Gastroesophageal sphincter (tissue), 4 donors: ENCODE data around the gene MORN5. TPM values are rescaled to one million over a fixed set of nuclear protein-coding genes. Genes with fewer than 3 reads are reported as not detected.

Experiments used
- ATAC-seq: fragments of 150-250 bp; one replicate; pipeline ENCODE4 v1.9.1; 2016; ENCODE audit warnings: mild to moderate bottlenecking, moderate library complexity
- H3K27ac ChIP-seq, 4 donors: fragments of 200-600 bp; sonication (generic) in 3 of 4; 1 replicate in 3 of 4; 2 replicates in 1 of 4; pipeline ENCODE4 v1.5.1; 2016 to 2019
- H3K27me3 ChIP-seq: fragments of 200-600 bp; sonication (generic); one replicate; pipeline ENCODE4 v1.5.1; 2019
- H3K36me3 ChIP-seq, 2 donors: fragments of 200-600 bp; sonication (generic); one replicate each; pipeline ENCODE4 v1.5.1; 2019; ENCODE audit warnings: control low read depth in 1 of 2
- H3K4me1 ChIP-seq, 3 donors: fragments of 200-600 bp; sonication (generic); 1 replicate in 2 of 3; 2 replicates in 1 of 3; pipeline ENCODE4 v1.5.1; 2016 to 2019; ENCODE audit warnings: control low read depth in 2 of 3
- H3K4me3 ChIP-seq, 2 donors: fragments of 200-600 bp; sonication (generic); one replicate each; pipeline ENCODE4 v1.5.1; 2019; ENCODE audit warnings: mild to moderate bottlenecking in 1 of 2, moderate library complexity in 1 of 2
- H3K9me3 ChIP-seq, 3 donors: fragments of 200-600 bp; sonication (generic); one replicate each; pipeline ENCODE4 v1.5.1; 2017 to 2019; ENCODE audit warnings: control low read depth in 2 of 3
- CTCF ChIP-seq, 4 experiments: fragments of 200-600 bp in 2 of 4; fragments of 450-650 bp in 2 of 4; sonication (generic) in 1 of 4; IDR thresholded peaks; one replicate each; pipeline ENCODE4 v1.5.1; 2017 to 2019; ENCODE audit warnings: antibody characterized with exemption in 4 of 4, mild to moderate bottlenecking in 2 of 4, moderate library complexity in 2 of 4
- EP300 ChIP-seq: sonication (generic); formaldehyde crosslinking; IDR thresholded peaks from one replicate; pipeline ENCODE4 v1.6.1; 2017; ENCODE audit warnings: antibody characterized with exemption, mild to moderate bottlenecking
- POLR2A ChIP-seq, 2 donors: fragments of 450-650 bp; IDR thresholded peaks; one replicate each; pipeline ENCODE4 v1.6.1; 2017; ENCODE audit warnings: antibody characterized with exemption in 2 of 2, mild to moderate bottlenecking in 2 of 2, moderate library complexity in 1 of 2
- POLR2AphosphoS5 ChIP-seq: sonication (generic); formaldehyde crosslinking; IDR thresholded peaks from one replicate; pipeline ENCODE4 v1.6.1; 2017; ENCODE audit warnings: antibody characterized with exemption
- WGBS, 2 donors: methylation state at CpG; one replicate each; pipeline ENCODE4 v1.1.5; 2018; ENCODE audit warnings: low coverage in 1 of 2; 5-methylcytosine and 5-hydroxymethylcytosine counted together
- total RNA-seq, 4 donors: library from RNA; depleted of rRNA; stranded (reverse); fragments of >200 nt; gene quantifications; one replicate each; pipeline ENCODE4 v1.1.0, GENCODE V29; 2016

Gene MORN5
- total RNA-seq, 4 donors from 2014 or later, result 6.2 TPM; not detected in 3

GRCh38 chr9:122205176-122205575 is 45.5 kb downstream of the MORN5 start:
- TF ChIP-seq POLR2A (IDR thresholded peaks at IDR 0.05) (no peak), EP300 (no peak), POLR2AphosphoS5 (no peak), CTCF (IDR thresholded peaks at IDR 0.05) (no peak)
- no peaks in the 10 kb centered on the region for H3K9me3 ChIP-seq
- 33% methylated on average over 1 of the region's 8 CpGs; no CpG with 5 or more reads in 1 of the 2 donors for WGBS, 2 donors
- no peak overlapping the region for H3K4me3 ChIP-seq
- no peaks in the 10 kb centered on the region for H3K4me1 ChIP-seq
- H3K27ac ChIP-seq, result no peak overlapping the region
- no peaks in the 10 kb centered on the region for H3K36me3 ChIP-seq
- peaks cover 21% of the 10 kb centered on the region for H3K27me3 ChIP-seq
- no peak for ATAC-seq

DNA sequence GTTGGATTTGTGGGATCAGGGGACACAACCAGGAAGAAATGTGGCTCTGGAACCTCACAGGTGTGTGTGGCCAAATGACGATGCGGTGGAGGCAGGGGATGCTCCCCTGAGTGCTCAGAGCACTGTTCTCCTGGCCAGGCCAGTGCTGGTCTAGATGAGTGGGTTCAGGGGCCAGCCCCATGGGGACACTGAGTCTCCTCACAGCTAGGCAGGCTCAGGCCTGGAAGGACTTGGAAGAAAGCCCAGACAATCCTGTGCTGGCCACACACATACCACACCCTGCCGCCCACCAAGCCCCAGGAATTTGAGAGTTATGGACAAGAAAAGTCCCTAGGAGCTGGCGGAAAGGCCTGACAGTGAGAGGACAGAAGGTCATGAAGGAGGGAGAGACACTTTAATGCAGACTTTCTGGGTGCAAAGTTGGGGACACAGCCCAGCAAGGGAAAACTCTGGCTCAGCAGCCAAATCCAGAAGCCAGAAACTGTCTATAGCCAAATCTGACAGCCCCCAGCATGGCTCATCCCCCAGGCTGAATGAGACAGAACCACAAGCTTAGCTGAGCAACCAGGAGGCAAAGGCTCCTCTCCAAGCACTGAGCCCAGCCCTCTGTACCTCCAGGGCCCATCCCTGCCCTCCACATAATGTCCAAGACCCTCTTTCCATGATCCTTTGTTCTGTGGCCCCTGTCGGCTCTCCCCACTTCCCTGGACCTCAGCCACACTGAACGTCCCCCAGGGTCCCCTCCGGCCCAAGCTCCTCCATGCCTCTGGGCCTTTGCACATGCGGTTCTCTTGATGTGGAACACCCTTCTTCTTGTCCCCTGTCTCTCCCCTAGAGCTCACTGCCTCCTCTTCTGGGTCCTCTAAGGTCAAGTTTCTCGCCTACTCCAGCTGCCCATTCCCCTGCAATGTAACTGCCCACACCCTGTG is 46.7 kb downstream of the MORN5 start:
- Histone ChIP-seq H3K9me3 (no peaks in the 10 kb centered on the region), H3K36me3 (no peaks in the 10 kb centered on the region), H3K4me1 (no peaks in the 10 kb centered on the region), H3K27me3 (peaks cover 33% of the 10 kb centered on the region), H3K4me3 (no peak overlapping the region), H3K27ac (no peak overlapping the region)
- ATAC-seq, result peak; percentile 5
- 69 to 85% methylated on average over 4 to 6 of the region's 9 CpGs for WGBS, 2 donors
- TF ChIP-seq POLR2AphosphoS5 (no peak), POLR2A (IDR thresholded peaks at IDR 0.05) (no peak), EP300 (no peak), CTCF (IDR thresholded peaks at IDR 0.05) (no peak)

- no peak overlapping the region for H3K27ac ChIP-seq
- H3K27me3 ChIP-seq, result peaks cover 40% of the 10 kb centered on the region
- H3K9me3 ChIP-seq, result no peaks in the 10 kb centered on the region
- no peak overlapping the region for H3K4me3 ChIP-seq
- 43% methylated on average over 1 of the region's 9 CpGs; no CpG with 5 or more reads in 1 of the 2 donors for WGBS, 2 donors
- ATAC-seq, result no peak
- no peak for TF ChIP-seq POLR2A (IDR thresholded peaks at IDR 0.05)
- TF ChIP-seq POLR2AphosphoS5, result no peak
- TF ChIP-seq EP300, result no peak
- no peak for TF ChIP-seq CTCF (IDR thresholded peaks at IDR 0.05)
- H3K36me3 ChIP-seq, result no peaks in the 10 kb centered on the region
- no peaks in the 10 kb centered on the region for H3K4me1 ChIP-seq
Observed at GRCh38 chr9:122207096-122207495, 47.4 kb downstream of the MORN5 start.

DNA sequence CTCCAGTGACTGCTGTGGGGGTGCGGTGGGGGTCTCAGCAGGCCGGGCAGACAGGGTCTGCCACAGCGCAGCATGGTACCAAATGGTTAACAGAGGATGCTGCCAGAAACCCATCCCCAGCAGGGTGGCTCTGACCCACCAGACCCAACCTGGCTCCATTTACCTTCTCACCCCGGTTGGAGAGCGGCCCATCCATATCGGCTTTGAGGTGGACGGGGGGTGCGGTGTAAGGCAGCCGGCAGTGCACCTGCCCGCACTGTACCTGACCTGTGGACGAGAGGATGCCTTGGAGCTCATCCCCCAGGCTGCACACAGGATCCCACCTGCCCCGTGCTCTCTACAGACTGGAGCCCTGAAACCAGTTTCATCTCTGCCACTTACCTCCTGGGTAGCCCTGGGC is 49.7 kb downstream of the MORN5 start:
- 80% methylated on average over 1 of the region's 12 CpGs; no CpG with 5 or more reads in 1 of the 2 donors for WGBS, 2 donors
- no peak for ATAC-seq

More for the DNA sequence above, 49.7 kb downstream of the MORN5 start:
- H3K27me3 ChIP-seq, result peaks cover 64% of the 10 kb centered on the region
- no peaks in the 10 kb centered on the region for H3K36me3 ChIP-seq
- no peaks in the 10 kb centered on the region for H3K9me3 ChIP-seq
- no peak overlapping the region for H3K27ac ChIP-seq
- no peak overlapping the region for H3K4me3 ChIP-seq
- TF ChIP-seq EP300 (no peak), POLR2AphosphoS5 (no peak), POLR2A (IDR thresholded peaks at IDR 0.05) (no peak), CTCF (IDR thresholded peaks at IDR 0.05) (no peak)
- H3K4me1 ChIP-seq, result peaks cover 0 to 15% (median 10%) of the 10 kb centered on the region in 3 donors
